DND-41 (cell line): Measurements from ENCODE around the gene ANKS1B.

ENCODE experiments used
- EZH2 ChIP-seq: IDR thresholded peaks from 3 replicates; pipeline ENCODE4 v1.6.1; 2012; ENCODE audit warnings: borderline replicate concordance, low read depth, mild to moderate bottlenecking, moderate library complexity, low read length, inconsistent platforms; ENCODE audit not compliant: severe bottlenecking
- TF ChIP-seq, protein P1 (sequence below): IDR thresholded peaks from 2 replicates; pipeline ENCODE4 v1.5.1; 2012; ENCODE audit warnings: borderline replicate concordance, low read length, moderate library complexity, mild to moderate bottlenecking; ENCODE audit not compliant: poor library complexity, severe bottlenecking; ENCODE audit errors: extremely low read depth

GRCh38 chr12:98807187-98807586 lies 1177.5 kb downstream of the ANKS1B start:
- no peak for TF ChIP-seq EZH2
- TF ChIP-seq, protein P1, sequence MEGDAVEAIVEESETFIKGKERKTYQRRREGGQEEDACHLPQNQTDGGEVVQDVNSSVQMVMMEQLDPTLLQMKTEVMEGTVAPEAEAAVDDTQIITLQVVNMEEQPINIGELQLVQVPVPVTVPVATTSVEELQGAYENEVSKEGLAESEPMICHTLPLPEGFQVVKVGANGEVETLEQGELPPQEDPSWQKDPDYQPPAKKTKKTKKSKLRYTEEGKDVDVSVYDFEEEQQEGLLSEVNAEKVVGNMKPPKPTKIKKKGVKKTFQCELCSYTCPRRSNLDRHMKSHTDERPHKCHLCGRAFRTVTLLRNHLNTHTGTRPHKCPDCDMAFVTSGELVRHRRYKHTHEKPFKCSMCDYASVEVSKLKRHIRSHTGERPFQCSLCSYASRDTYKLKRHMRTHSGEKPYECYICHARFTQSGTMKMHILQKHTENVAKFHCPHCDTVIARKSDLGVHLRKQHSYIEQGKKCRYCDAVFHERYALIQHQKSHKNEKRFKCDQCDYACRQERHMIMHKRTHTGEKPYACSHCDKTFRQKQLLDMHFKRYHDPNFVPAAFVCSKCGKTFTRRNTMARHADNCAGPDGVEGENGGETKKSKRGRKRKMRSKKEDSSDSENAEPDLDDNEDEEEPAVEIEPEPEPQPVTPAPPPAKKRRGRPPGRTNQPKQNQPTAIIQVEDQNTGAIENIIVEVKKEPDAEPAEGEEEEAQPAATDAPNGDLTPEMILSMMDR, result no peak
